Effector CD8-positive, alpha-beta T cell (primary cell): ENCODE results near the gene DAAM2.

Source experiments
- DNase-seq: peaks from one replicate; lab custom pipeline; 2025; lab: John Stamatoyannopoulos, UW

DAAM2 gene

DNA sequence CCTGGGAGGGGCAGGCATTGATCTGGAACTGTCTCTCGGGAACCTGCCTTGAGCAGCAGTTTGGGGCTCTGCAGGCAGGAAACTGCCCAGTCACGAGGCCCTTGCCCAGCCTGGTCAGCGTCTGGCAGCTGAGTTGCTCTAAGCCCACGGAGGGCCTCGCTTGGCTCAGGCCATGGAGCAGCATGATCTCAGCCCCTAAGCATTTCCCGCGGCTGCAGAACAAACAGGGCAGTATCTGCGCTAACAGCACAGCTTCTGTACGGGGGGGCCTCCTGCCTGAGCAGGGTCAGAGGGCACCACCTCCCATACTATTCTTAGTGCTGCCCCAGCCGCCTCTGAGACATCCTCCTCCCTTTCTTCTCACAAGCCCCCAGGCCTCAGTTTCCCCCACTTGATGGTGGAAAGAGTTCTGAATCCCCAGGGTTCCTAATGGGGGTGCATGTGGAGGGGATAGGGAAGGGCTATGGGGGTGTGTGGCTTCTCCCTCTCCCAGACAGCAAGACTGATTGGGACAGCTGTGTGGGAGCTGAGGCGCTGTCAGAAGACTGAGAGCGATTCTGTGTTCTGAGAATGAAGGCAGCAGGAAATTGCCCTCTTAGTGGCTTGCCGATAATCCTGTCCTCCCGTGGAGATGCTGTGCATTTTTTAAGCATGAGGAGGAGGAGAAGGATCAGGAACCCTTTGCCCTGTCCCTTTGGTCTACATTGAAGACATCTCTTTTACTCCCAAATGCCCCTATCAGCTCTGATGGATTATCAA is 95.7 kb downstream of the DAAM2 start:
- no peak for DNase-seq

DNA sequence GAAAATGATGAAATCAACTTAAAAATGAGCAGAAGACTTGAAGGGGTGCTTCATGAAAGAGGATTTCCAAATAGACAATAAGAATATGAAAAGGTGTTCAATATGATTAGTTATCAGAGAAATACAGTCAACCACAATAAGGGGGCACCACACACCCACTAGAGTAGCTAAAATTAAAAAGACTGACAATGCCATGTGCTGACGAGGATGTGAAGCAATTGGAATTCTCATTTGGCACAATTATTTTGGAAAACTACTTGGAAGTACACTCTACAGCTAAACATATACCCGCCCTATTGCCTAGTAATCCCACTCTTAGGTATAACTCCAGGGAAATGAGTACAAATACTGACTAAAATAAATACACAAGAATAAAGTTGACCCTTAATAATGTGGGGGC is 97.1 kb downstream of the DAAM2 start:
- DNase-seq, result no peak

DNA sequence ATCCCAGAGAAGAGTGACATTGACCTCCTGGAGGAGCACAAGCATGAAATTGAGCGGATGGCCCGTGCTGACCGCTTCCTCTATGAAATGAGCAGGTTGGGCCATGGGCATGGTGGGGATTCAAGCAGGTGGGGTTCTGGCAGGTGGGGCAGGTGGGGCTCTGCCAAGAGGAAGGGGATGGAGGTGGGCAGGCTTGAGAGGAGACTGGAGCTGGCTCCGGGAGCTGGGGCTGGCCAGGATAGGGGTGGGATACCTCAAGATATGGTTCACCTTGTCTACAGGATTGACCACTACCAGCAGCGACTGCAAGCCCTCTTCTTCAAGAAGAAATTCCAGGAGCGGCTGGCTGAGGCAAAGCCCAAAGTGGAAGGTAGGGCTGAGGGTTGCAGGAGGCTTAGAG is 99.2 kb downstream of the DAAM2 start:
- DNase-seq, result no peak

DNA sequence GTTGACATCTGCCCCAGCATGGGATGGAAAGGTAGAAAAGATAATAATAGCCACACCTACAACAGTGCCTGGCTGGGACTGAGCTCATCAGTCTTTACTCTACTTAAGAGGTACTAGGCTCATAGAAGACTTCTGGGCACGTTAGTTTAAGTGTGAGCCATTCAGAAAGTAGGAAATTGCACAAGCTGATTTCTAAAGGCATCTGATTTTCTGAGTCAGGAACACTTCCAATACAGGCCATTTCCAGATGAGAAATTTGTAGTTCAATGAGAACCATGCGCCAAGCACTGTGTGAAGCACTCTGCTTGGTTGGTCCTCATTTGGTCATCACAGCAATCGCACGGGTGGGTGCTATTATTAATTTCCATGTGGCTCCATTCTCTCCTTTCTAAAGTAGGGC is 99.8 kb downstream of the DAAM2 start:
- DNase-seq, result no peak

DNA sequence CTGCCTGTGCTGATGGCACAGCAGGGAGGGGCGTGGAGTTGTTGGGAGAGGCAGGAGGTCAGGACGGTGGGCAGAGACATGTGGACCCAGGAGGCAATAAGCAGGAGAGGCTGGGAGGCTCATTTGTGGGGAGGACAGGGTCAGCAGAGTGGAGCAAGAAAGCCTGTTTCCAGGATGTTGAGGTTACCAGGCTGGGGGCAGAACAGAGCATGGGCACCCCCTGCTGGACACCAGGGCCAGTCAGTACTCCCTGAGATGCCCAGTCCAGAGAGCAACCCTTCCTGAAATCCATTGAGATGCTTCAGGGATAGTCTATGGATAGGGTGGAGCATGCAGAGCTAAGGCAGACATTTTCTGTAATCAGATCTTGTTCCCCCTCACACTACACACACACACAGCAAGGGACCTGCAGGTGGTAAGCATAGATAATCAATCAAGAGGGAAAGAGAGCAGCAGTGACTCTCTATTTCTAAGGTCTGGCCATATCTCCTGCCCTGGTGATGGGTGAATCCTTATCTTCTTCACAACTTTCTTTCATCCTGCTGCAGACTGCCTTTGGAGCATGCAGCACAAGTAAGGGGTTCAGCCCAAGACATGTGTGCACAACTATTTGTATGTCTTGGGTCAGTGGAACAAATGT is 100.4 kb downstream of the DAAM2 start:
- DNase-seq, result no peak

DNA sequence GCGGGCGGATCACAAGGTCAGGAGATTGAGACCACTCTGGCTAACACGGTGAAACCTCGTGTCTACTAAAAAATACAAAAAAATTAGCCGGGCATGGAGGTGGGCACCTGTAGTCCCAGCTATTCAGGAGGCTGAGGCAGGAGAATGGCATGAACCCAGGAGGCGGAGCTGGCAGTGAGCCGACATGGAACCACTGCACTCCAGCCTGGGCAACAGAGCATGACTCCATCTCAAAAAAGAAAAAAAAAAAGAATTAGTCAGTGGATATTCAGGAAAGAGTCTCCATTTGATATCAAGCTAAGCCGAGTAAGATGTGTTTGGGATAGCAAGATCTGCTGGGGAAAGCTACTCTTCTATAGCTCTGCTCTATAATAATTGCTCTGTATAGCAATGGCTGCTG is 101.1 kb downstream of the DAAM2 start:
- DNase-seq, result no peak

DNA sequence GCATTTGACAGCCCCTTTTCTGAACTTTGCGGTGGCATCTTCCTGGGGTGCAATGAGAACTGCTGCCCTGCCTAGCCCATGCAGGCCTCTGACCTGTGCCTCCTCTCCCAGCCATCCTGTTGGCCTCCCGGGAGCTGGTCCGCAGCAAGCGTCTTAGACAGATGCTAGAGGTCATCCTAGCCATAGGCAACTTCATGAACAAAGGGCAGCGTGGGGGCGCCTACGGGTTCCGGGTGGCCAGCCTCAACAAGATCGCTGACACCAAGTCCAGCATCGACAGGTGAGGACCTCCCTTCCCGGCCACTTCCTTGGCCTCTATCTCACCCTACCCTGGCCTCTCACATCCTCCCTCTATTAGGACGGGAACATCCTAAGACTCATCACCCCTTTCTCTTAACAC is 104.5 kb downstream of the DAAM2 start:
- no peak for DNase-seq

DNA sequence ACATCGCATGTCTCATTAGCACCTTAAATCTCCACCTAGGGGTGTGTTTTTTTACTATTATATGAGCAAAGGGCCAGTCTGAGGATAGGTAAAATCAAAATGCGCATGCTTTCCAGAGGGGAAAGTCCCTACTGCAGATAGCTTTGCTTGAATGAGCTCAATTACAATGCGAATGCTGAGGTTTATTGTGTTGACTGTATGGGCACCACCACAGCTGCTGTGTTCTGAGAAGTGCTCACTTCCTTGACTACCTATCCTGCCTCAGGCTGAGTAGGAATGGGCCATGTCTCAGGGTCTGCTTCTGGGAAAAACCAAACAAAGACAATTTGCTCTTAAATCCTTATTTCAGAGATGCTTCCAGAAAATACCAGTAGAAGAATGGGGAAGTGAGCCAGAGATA is 105.5 kb downstream of the DAAM2 start:
- DNase-seq, result no peak

DNA sequence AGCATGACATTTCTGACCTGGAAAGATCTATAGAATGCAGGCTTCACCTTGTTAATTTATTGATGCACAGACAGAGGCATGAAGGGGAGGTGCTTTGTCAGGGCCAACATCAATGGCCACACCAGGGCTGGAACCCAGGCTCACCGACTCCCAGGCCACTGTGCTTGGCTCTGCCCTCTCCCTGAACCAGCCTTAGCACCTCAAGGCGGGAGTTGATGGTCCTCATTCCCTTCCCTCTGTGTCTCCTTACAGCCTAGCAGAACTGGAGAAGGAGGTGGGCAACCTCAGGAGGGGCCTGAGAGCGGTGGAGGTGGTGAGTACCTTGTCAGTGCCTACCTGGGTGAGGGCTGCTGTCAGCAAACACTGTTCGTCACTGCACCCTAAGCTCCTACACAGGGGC is 106.4 kb downstream of the DAAM2 start:
- no peak for DNase-seq

DNA sequence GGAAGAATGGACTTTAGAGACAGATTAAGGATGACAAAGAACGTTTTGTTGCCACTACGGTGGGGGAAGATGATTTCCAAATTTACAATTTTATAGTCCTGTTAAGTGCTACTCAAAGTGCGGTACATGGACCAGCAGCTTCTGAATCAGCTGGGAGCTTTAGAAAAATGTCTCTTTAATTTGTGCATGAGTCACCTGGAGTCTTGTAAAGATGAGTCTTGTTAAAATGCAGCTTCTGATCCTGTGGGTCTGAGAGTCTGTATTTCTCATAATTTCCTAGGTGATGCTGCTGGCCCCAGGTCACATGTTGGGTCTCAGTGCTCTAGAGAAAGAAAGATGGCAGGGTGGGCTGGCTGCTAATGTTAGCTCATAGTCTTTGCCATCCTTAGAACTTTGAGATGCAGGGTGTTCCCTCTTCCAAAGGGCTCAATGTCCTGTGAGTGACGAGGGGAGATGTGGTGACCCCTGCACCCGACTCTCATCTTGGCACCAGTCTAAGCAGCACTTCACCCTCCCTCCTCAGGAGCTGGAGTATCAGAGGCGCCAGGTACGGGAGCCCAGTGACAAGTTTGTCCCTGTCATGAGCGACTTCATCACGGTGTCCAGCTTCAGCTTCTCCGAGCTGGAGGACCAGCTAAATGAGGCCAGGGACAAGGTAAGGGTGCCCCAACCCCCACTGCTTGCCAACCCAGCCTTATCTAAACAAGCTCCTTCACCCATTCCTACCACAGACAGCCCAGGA is 107.5 kb downstream of the DAAM2 start:
- DNase-seq, result no peak

DNA sequence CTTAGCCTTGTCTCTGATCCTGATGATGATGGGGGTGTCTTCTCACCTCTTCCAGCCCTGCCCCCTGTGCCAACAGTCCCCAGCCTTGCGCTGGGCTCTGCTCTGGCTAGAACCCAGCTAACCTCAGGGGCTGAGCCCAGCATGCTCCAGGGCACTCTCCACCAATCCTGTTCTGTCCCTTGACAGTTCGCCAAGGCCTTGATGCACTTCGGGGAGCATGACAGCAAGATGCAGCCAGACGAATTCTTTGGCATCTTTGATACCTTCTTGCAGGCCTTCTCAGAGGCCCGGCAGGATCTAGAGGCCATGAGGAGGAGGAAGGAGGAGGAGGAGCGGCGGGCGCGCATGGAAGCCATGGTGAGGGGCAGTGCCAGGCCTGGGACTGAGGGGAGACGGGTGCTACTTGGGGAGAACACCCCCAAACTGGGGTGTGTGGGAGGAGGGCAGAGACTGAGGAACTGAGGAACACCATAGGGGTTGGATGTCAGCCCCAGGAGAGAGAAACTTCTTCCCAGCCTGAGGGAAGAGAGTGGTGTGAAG is 109.0 kb downstream of the DAAM2 start:
- DNase-seq, result no peak

DNA sequence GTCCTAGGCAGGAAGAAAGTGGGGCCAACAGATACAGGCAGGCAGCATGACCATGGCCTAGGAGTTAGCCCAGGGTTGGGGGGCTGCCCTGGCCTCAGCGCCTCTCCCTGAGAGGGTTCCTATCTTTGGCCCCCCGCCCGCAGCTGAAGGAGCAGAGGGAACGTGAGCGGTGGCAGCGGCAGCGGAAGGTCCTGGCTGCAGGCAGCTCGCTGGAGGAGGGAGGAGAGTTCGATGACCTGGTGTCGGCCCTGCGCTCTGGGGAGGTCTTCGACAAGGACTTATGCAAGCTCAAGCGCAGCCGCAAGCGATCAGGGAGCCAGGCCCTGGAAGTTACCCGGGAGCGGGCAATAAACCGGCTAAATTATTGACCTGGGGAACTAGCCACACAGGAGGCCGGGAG is 109.5 kb downstream of the DAAM2 start:
- no peak for DNase-seq

DNA sequence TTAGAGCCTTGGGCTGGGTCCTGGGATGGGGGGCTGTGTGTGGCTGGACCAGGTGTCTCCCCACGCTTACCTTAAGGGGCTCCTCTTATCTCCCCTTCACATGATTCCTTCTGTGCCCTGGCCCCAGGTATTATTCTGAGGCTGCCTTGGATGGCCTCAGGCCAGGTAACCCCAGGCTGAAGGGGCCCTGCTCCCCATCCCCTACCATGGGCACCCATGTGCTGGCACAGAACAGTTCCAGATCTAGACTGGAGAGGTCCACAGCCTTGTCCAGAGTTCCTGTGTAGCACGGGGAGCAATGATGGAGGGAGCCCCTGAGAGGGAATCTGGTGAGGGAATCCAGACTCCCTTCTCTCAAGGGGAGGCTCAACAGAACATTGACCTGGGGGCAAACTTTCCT is 110.0 kb downstream of the DAAM2 start:
- no peak for DNase-seq

DNA sequence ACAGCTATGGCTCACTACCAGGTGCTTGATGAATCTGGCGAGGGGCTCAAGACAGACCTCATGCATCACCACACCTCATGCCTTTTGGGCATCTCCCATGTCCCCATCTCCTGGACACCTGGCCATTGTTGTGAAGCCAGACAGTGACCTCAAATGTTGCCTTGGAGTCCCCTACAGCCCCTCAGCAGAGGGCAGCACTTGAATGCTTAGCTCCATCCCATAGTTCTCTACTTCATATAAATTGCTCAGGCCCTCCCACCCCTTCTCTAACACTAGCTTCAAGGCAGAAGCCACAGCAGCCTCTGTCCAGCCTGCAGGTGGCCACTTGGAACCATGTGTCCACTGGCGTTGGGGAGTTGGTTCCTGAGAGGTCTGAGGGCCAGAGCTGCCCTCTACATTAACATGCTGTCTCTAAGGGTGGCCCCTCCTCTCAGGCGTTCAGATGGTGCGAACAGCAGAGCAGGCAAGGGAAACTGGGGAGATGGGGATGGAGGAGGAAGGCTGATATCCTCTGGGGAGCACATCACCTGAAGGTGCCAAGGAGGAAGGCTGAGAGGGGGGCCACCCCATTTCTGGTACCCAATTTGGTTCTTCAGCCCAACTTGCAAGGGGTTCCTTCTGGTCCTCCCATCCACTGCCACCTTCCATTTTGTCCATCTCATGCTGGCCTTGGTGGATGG is 110.8 kb downstream of the DAAM2 start:
- no peak for DNase-seq

DNA sequence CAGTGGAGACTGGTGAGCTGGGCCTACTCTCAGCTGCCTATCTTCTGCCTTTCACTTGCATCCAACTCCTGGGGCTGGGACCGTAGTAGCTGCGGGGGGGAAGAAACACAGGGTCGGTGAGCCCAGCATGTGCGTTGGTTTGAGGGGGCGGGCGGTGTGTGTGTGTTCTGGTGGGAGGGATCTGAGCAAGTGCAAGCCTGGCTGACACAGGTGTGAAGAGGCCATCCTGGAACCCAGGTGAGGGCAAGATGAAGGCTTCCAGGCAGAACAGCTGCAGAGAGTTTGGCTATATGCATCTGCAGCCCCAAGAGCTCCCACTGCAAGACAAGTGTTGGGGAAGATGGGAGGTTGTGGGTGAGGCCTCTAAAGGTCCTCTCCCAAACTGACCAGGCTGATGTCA is 111.5 kb downstream of the DAAM2 start:
- no peak for DNase-seq

DNA sequence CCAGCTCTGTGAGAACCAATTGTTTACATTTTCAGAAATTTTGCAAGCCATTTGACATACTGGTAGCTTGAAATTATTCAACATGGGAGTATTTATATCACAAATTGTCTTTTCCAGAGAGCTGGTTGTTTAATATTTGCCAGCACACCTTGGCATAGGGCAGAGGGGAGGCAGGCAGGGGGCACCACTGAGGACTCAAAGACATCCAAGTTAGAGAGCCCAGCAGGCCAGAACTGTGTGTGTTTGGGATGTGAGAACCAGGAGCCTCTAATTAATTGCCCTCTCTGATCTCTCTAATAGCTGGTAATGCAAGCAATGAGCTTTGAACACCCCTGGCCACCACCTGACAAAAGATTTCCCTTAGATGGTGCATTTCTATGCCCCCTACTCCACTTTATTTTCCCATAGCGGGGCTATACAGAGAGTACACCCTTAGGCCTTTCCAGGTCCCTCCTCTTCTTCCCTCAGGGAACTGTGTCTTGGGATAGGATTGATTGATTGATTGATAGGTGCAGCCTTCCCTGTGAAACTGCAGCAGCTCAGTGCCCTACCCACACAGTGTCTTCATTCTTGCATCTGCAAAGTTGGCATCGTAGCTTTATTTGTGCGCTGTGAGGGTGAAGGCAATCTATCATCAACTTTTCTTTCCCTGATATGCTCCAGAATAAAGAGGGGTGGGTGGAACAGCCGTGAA is 112.9 kb downstream of the DAAM2 start:
- no peak for DNase-seq

DNA sequence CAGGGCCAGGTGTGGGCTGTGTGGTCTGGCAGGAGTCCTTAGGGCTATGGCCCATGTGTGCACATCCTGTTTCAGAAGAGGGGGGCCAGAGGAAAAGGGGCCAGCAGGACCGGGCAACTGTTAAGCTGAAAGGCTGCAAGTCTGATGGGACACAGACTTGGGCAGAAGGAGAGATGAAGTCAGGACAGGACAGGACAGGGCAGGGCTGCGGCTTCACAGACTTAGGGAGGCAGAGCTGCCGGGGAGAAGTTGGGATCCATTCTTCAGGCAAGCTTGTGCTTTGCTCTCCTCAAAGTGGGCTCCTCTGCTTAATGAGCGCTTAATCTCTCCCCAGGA is 113.4 kb downstream of the DAAM2 start:
- no peak for DNase-seq

DNA sequence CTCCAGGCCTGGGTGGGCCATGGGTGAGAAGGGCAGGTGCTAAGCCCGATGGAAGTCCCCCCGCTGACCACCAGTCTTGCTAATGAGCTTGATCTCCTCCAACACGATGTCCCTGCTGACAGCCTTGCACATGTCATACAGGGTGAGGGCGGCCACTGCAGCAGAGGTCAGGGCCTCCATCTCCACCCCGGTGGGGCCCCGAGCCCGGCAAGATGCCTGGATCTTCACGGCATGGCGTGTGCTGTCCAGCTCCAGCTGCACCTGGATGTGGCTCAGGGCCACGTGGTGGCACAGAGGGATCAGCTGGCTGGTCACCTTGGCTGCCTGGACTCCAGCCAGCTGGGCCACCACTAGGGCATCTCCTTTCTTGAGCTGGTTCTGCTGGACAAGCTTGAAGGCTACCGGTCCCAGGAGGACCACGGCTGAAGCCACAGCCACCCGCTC is 114.2 kb downstream of the DAAM2 start:
- no peak for DNase-seq

DNA sequence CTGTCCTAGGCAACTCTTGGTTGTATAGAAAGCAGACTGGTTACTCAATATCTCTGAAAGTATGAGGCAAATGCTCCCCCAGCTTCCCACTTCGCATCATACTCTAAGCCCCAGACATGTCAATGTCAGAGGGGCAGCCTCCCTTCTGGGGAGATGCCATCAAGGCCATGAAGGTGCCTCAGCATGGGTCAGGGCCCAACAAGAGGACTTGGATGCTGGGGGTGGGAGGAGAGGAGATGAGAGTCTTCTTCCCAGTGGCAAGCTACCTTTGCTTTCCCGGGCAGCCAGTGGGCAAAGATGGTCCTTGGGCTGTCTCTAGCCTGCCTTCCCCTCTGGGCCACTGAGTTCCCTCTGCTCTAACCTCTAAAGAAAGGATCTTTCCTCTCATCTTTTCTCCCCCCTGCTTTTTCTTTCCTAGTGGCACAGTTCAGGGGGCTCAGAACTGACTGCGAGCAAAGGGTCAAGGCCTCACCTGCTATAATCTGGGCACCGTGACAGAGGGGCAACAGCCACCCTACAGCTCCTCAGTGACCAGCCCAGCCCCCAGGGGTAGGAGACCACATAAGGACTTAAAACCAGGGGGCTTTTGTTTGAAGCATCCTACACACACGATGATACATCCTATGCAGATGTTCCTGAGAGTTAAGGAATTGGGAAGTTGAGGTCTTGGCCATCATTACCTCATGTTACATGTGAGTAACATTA is 115.8 kb downstream of the DAAM2 start:
- no peak for DNase-seq

DNA sequence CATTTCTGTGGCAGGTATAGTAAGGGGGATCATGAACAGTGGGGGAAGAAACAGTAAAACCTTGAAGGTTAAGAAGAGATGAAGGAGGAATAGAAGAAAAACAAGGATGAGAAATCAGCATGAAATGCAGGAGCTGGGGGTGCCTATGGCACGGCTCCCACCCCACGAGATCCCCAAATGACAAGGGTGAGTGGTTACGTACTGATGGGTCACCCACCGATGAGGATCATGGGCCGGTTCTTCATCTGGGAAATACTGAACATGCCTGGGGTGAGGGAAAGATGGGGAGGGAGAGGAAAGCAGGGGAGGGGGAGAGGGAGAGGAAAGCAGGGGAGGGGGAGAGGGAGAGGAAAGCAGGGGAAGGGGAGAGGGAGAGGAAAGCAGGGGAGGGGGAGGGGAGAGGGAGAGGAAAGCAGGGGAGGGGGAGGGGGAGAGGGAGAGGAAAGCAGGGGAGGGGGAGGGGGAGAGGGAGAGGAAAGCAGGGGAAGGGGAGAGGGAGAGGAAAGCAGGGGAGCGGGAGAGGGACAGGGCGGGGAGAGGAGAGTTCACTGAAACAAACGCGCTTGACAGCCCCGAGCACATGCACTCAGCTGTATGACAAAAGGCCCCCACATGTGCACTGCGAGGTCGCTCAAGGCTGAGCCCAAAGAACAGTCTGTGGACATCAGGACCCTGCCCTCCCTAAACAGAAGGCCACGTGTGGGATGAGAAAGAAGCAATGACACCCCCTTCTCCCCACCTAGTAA is 116.8 kb downstream of the DAAM2 start:
- DNase-seq, result no peak
